ENCODE results near the gene EFR3B. TPM values are rescaled to one million over a fixed set of nuclear protein-coding genes. Genes with fewer than 3 reads are reported as not detected.

Gene EFR3B
- total and polyA plus RNA-seq, 9 donors, result 0.36 to 4.5 (median 1.4) TPM

GRCh38 chr2:25104736-25105135 is 62.9 kb downstream of the EFR3B start:
- Histone ChIP-seq H3K27ac (no peak overlapping the region), H3K36me3 (no peaks in the 10 kb centered on the region), H3K4me3 (no peak overlapping the region), H3K9me3 (no peaks in the 10 kb centered on the region), H3K27me3 (no peaks in the 10 kb centered on the region), H3K4me1 (ENCODE audit: insufficient read depth) (no peaks in the 10 kb centered on the region)
- no peak for TF ChIP-seq EP300 (IDR thresholded peaks at IDR 0.05)
- TF ChIP-seq CTCF (IDR thresholded peaks at IDR 0.05), result no peak
- no peak for TF ChIP-seq POLR2A (IDR thresholded peaks at IDR 0.05)
- WGBS, 3 donors, result 48 to 60% (median 52%) methylated on average over 5 of the region's 5 CpGs
- intact Hi-C loops (cut with DNase I), result no loop called here
- DNase-seq, result no peak

- intact Hi-C loops (cut with DNase I), result no loop called here
- no peaks in the 10 kb centered on the region for H3K27me3 ChIP-seq
- no peak for DNase-seq
Observed at GRCh38 chr2:25105336-25106085, 63.6 kb downstream of the EFR3B start.

GRCh38 chr2:25109822-25110221 is 67.9 kb downstream of the EFR3B start:
- H3K27me3 ChIP-seq, result no peaks in the 10 kb centered on the region
- no peaks in the 10 kb centered on the region for H3K36me3 ChIP-seq
- no peaks in the 10 kb centered on the region for H3K9me3 ChIP-seq
- no peak overlapping the region for H3K4me3 ChIP-seq
- no peaks in the 10 kb centered on the region for H3K4me1 ChIP-seq (ENCODE audit: insufficient read depth)
- H3K27ac ChIP-seq, result no peak overlapping the region
- 86 to 91% (median 89%) methylated on average over 9 of the region's 9 CpGs for WGBS, 3 donors
- TF ChIP-seq CTCF (IDR thresholded peaks at IDR 0.05) (no peak), EP300 (IDR thresholded peaks at IDR 0.05) (no peak), POLR2A (IDR thresholded peaks at IDR 0.05) (no peak)
- DNase-seq, result no peak
- intact Hi-C loops (cut with DNase I), result no loop called here

More at GRCh38 chr2:25105336-25106085, 63.6 kb downstream of the EFR3B start:
- no peak for TF ChIP-seq CTCF (IDR thresholded peaks at IDR 0.05)
- TF ChIP-seq EP300 (IDR thresholded peaks at IDR 0.05), result no peak
- TF ChIP-seq POLR2A (IDR thresholded peaks at IDR 0.05), result no peak
- H3K4me1 ChIP-seq (ENCODE audit: insufficient read depth), result no peaks in the 10 kb centered on the region
- H3K9me3 ChIP-seq, result no peaks in the 10 kb centered on the region
- no peak overlapping the region for H3K27ac ChIP-seq
- 82 to 92% (median 91%) methylated on average over 6 of the region's 6 CpGs for WGBS, 3 donors
- H3K36me3 ChIP-seq, result no peaks in the 10 kb centered on the region
- H3K4me3 ChIP-seq, result no peak overlapping the region

GRCh38 chr2:25112113-25112512 is 70.2 kb downstream of the EFR3B start:
- Histone ChIP-seq H3K27me3 (no peaks in the 10 kb centered on the region), H3K4me1 (ENCODE audit: insufficient read depth) (no peaks in the 10 kb centered on the region), H3K27ac (no peak overlapping the region), H3K9me3 (no peaks in the 10 kb centered on the region), H3K36me3 (no peaks in the 10 kb centered on the region), H3K4me3 (no peak overlapping the region)
- intact Hi-C loops (cut with DNase I), result no loop called here
- 75 to 86% (median 83%) methylated on average over 3 of the region's 3 CpGs for WGBS, 3 donors
- TF ChIP-seq CTCF (IDR thresholded peaks at IDR 0.05) (no peak), EP300 (IDR thresholded peaks at IDR 0.05) (no peak), POLR2A (IDR thresholded peaks at IDR 0.05) (no peak)
- DNase-seq, result no peak

Measured in ovary (tissue), 9 donors.